Epithelial cell of proximal tubule (primary cell): ENCODE measurements around the gene FSIP1. TPM values are rescaled to one million over a fixed set of nuclear protein-coding genes. Genes with fewer than 3 reads are reported as not detected.

Experiments used
- DNase-seq: peaks from one replicate; pipeline ENCODE4 v3.0.0-alpha.2; 2011; ENCODE audit warnings: low read depth
- H3K4me3 ChIP-seq: 2 replicates; pipeline ENCODE4 v1.5.1; 2011; ENCODE audit warnings: low read depth, mild to moderate bottlenecking, low read length
- CTCF ChIP-seq: conservative IDR thresholded peaks from 2 replicates; pipeline ENCODE4 v1.5.1; 2012; ENCODE audit warnings: low read depth, mild to moderate bottlenecking, low read length
- total RNA-seq: library from RNA; depleted of rRNA; stranded (reverse); fragments of >200 nt; gene quantifications from 2 replicates; pipeline ENCODE4 v1.2.3, GENCODE V29; 2015

FSIP1 gene
- total RNA-seq, 1 donor from 2014 or later = 1.3 TPM

GRCh38 chr15:39794954-39795353, 12.3 kb upstream of the FSIP1 start:
- no peak overlapping the region for H3K4me3 ChIP-seq
- DNase-seq = no peak
- TF ChIP-seq CTCF = no peak

GRCh38 chr15:39793923-39794322, 11.3 kb upstream of the FSIP1 start:
- no peak for DNase-seq
- H3K4me3 ChIP-seq = no peak overlapping the region
- TF ChIP-seq CTCF = no peak

GRCh38 chr15:39792844-39793335, 10.2 kb upstream of the FSIP1 start:
- H3K4me3 ChIP-seq = no peak overlapping the region
- TF ChIP-seq CTCF = no peak
- DNase-seq = no peak

- no peak overlapping the region for H3K4me3 ChIP-seq
- no peak for TF ChIP-seq CTCF
- DNase-seq = no peak
These were observed 9.6 kb upstream of the FSIP1 start for GRCh38 chr15:39792025-39792843.

- no peak for TF ChIP-seq CTCF
- H3K4me3 ChIP-seq = no peak overlapping the region
- DNase-seq = no peak
These were observed 7.1 kb upstream of the FSIP1 start for GRCh38 chr15:39789736-39790135.

GRCh38 chr15:39788800-39789565, 6.3 kb upstream of the FSIP1 start:
- TF ChIP-seq CTCF = no peak
- DNase-seq = no peak
- no peak overlapping the region for H3K4me3 ChIP-seq

- TF ChIP-seq CTCF = no peak
- DNase-seq = no peak
- no peak overlapping the region for H3K4me3 ChIP-seq
These were observed 5.5 kb upstream of the FSIP1 start for GRCh38 chr15:39788108-39788507.
